HepG2 (cell line): Measurements from ENCODE around the gene KIRREL2. TPM values are rescaled to one million over a fixed set of nuclear protein-coding genes. Genes with fewer than 3 reads are reported as not detected.

Experiments
- CBX5 ChIP-seq: sonication (generic); formaldehyde crosslinking; IDR thresholded peaks from 2 replicates; pipeline ENCODE4 v1.4.0; 2020; ENCODE audit warnings: missing genetic modification reagents, borderline replicate concordance
- E2F5 ChIP-seq: sonication (generic); formaldehyde crosslinking; conservative IDR thresholded peaks from 2 replicates; pipeline ENCODE4 v1.4.0; 2020; ENCODE audit warnings: missing genetic modification reagents
- FUBP1 ChIP-seq: sonication (generic); formaldehyde crosslinking; IDR thresholded peaks from 2 replicates; pipeline ENCODE4 v1.5.1; 2020; ENCODE audit warnings: missing genetic modification reagents, mild to moderate bottlenecking, borderline replicate concordance
- GZF1 ChIP-seq: sonication (generic); formaldehyde crosslinking; IDR thresholded peaks from 2 replicates; pipeline ENCODE4 v1.5.1; 2020; ENCODE audit warnings: mild to moderate bottlenecking, missing genetic modification reagents
- JUN ChIP-seq: sonication (generic); formaldehyde crosslinking; IDR thresholded peaks from 2 replicates; pipeline ENCODE4 v1.4.0; 2020; ENCODE audit warnings: mild to moderate bottlenecking, missing genetic modification reagents
- TARDBP ChIP-seq: sonication (generic); formaldehyde crosslinking; IDR thresholded peaks from 2 replicates; pipeline ENCODE4 v1.8.0; 2022; ENCODE audit warnings: mild to moderate bottlenecking, missing genetic modification reagents
- ZFP91 ChIP-seq: sonication (generic); formaldehyde crosslinking; IDR thresholded peaks from 2 replicates; pipeline ENCODE4 v1.9.0; 2022; ENCODE audit warnings: missing genetic modification reagents, mild to moderate bottlenecking, borderline replicate concordance
- ZNF207 ChIP-seq: fragments of 450-650 bp; IDR thresholded peaks from 2 replicates; pipeline ENCODE4 v1.6.1; 2016; ENCODE audit warnings: antibody characterized with exemption, borderline replicate concordance
- ZNF549 ChIP-seq: sonication (generic); formaldehyde crosslinking; IDR thresholded peaks from 2 replicates; pipeline ENCODE4 v1.5.0; 2020; ENCODE audit warnings: missing genetic modification reagents
- ZNF777 ChIP-seq: sonication (generic); formaldehyde crosslinking; IDR thresholded peaks from 2 replicates; pipeline ENCODE4 v1.4.0; 2020; ENCODE audit warnings: missing genetic modification reagents
- polyA plus RNA-seq, 8 experiments: library from polyadenylated mRNA; depleted of rRNA in 3 of 8; stranded (reverse) in 7 of 8; unstranded in 1 of 8; fragments of >200 nt; fragmentation: Illumina TruSeq in 4 of 8; extraction: Trizol in 4 of 8; gene quantifications; 2 replicates each; pipeline versions ENCODE4 v1.2.1 to v1.2.3, GENCODE V29; 2011 to 2016; ENCODE audit warnings: low read depth in 4 of 8, missing spikeins in 1 of 8, mixed read lengths in 1 of 8; ENCODE audit not compliant: insufficient read depth in 1 of 8
- total RNA-seq, 5 experiments: library from RNA; depleted of rRNA; stranded (reverse); fragments of >200 nt; fragmentation: Illumina TruSeq; extraction: Trizol; gene quantifications; 2 replicates each; pipeline ENCODE4 v1.2.3, GENCODE V29; 2016; ENCODE audit warnings: low read depth in 1 of 5
- TF ChIP-seq, protein P1 (sequence below): sonication (generic); formaldehyde crosslinking; IDR thresholded peaks from 2 replicates; pipeline ENCODE4 v1.5.0; 2020; ENCODE audit warnings: mild to moderate bottlenecking, missing genetic modification reagents, borderline replicate concordance
- TF ChIP-seq, protein P2 (sequence below): sonication (generic); formaldehyde crosslinking; IDR thresholded peaks from 2 replicates; pipeline ENCODE4 v1.4.0; 2020; ENCODE audit warnings: missing genetic modification reagents

The KIRREL2 gene
- total and polyA plus RNA-seq, 2 of the 13 experiments (the other 11 are each of a cell fraction or from before 2014, with no cell fraction given), result 0.18 to 2.4 TPM

DNA sequence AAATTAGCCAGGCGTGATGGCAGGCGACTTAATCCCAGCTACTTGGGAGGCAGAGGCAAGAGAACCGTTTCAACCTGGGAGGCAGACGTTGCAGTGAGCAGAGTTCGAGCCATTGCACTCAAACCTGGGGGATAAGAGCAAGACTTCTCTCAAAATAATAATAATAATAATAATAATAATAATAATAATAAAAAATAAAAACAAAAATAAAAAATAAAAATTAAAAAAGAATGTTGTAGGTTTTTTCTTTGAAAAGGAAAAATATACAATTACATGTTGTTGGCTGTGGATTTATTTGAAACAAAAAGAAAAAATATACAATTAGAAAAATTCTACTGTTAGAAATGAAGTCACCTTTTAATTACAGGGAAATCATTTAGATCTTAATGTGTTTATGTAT is 32.6 kb upstream of the KIRREL2 start (continued):
- TF ChIP-seq, protein P1, sequence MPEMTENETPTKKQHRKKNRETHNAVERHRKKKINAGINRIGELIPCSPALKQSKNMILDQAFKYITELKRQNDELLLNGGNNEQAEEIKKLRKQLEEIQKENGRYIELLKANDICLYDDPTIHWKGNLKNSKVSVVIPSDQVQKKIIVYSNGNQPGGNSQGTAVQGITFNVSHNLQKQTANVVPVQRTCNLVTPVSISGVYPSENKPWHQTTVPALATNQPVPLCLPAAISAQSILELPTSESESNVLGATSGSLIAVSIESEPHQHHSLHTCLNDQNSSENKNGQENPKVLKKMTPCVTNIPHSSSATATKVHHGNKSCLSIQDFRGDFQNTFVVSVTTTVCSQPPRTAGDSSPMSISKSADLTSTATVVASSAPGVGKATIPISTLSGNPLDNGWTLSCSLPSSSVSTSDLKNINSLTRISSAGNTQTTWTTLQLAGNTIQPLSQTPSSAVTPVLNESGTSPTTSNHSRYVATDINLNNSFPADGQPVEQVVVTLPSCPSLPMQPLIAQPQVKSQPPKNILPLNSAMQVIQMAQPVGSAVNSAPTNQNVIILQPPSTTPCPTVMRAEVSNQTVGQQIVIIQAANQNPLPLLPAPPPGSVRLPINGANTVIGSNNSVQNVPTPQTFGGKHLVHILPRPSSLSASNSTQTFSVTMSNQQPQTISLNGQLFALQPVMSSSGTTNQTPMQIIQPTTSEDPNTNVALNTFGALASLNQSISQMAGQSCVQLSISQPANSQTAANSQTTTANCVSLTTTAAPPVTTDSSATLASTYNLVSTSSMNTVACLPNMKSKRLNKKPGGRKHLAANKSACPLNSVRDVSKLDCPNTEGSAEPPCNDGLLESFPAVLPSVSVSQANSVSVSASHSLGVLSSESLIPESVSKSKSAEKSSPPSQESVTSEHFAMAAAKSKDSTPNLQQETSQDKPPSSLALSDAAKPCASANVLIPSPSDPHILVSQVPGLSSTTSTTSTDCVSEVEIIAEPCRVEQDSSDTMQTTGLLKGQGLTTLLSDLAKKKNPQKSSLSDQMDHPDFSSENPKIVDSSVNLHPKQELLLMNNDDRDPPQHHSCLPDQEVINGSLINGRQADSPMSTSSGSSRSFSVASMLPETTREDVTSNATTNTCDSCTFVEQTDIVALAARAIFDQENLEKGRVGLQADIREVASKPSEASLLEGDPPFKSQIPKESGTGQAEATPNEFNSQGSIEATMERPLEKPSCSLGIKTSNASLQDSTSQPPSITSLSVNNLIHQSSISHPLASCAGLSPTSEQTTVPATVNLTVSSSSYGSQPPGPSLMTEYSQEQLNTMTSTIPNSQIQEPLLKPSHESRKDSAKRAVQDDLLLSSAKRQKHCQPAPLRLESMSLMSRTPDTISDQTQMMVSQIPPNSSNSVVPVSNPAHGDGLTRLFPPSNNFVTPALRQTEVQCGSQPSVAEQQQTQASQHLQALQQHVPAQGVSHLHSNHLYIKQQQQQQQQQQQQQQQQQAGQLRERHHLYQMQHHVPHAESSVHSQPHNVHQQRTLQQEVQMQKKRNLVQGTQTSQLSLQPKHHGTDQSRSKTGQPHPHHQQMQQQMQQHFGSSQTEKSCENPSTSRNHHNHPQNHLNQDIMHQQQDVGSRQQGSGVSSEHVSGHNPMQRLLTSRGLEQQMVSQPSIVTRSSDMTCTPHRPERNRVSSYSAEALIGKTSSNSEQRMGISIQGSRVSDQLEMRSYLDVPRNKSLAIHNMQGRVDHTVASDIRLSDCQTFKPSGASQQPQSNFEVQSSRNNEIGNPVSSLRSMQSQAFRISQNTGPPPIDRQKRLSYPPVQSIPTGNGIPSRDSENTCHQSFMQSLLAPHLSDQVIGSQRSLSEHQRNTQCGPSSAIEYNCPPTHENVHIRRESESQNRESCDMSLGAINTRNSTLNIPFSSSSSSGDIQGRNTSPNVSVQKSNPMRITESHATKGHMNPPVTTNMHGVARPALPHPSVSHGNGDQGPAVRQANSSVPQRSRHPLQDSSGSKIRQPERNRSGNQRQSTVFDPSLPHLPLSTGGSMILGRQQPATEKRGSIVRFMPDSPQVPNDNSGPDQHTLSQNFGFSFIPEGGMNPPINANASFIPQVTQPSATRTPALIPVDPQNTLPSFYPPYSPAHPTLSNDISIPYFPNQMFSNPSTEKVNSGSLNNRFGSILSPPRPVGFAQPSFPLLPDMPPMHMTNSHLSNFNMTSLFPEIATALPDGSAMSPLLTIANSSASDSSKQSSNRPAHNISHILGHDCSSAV (CRISPR knock-in tag), result no peak
- no peak for TF ChIP-seq ZNF777 (CRISPR knock-in tag)
- TF ChIP-seq GZF1 (CRISPR knock-in tag), result no peak
- no peak for TF ChIP-seq FUBP1
- no peak for TF ChIP-seq ZNF549 (CRISPR knock-in tag)
- no peak for TF ChIP-seq ZFP91 (CRISPR knock-in tag)
- no peak for TF ChIP-seq ZNF207
- no peak for TF ChIP-seq CBX5 (CRISPR knock-in tag)
- TF ChIP-seq, protein P2, sequence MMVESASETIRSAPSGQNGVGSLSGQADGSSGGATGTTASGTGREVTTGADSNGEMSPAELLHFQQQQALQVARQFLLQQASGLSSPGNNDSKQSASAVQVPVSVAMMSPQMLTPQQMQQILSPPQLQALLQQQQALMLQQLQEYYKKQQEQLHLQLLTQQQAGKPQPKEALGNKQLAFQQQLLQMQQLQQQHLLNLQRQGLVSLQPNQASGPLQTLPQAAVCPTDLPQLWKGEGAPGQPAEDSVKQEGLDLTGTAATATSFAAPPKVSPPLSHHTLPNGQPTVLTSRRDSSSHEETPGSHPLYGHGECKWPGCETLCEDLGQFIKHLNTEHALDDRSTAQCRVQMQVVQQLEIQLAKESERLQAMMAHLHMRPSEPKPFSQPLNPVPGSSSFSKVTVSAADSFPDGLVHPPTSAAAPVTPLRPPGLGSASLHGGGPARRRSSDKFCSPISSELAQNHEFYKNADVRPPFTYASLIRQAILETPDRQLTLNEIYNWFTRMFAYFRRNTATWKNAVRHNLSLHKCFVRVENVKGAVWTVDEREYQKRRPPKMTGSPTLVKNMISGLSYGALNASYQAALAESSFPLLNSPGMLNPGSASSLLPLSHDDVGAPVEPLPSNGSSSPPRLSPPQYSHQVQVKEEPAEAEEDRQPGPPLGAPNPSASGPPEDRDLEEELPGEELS (CRISPR knock-in tag), result no peak
- TF ChIP-seq JUN (CRISPR knock-in tag), result no peak
- no peak for TF ChIP-seq TARDBP (CRISPR knock-in tag)
- TF ChIP-seq E2F5 (CRISPR knock-in tag), result no peak
